ENCODE measurements around the gene G6PC1.
"Not testable (repeated sequence)": the region's sequence is repeated elsewhere in the genome, so short reads cannot be mapped to it uniquely, and the experiment has no call there.

The G6PC1 gene

DNA sequence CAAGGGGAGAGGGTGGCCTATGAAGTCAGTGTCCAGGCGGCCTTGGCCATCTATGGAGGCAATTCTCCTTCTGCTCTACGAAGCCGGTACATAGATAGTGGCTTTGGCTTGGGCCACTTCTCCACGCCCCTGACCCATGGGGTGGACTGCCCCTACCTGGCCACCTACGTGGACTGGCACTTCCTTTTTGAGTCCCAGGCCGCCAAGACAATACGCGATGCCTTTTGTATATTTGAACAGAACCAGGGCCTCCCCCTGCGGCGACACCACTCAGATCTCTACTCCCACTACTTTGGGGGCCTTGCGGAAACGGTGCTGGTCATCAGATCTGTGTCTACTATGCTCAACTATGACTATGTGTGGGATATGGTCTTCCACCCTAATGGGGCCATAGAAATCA is 32.3 kb upstream of the G6PC1 start:
- Histone ChIP-seq H3K27ac (no peak overlapping the region), H3K27me3 (ENCODE audit: control insufficient read depth, insufficient read depth, low read length) (no peaks in the 10 kb centered on the region), H3K4me3 (ENCODE audit: low read depth, low read length) (no peak overlapping the region), H3K36me3 (ENCODE audit: control insufficient read depth, insufficient read depth, low read length) (no peaks in the 10 kb centered on the region), H3K79me2 (no peaks in the 10 kb centered on the region), H3K4me2 (ENCODE audit: low read length) (no peak overlapping the region), H3K9me3 (ENCODE audit: control insufficient read depth, low read length) (no peaks in the 10 kb centered on the region), H3K9ac (no peak overlapping the region), H2AFZ (no peak overlapping the region), H3K4me1 (no peaks in the 10 kb centered on the region)
- no peak for TF ChIP-seq CTCF (IDR thresholded peaks at IDR 0.05)

GRCh38 chr17:42871647-42872046 is 29.0 kb upstream of the G6PC1 start:
- Histone ChIP-seq H3K27me3 (ENCODE audit: control insufficient read depth, insufficient read depth, low read length) (no peaks in the 10 kb centered on the region), H3K4me2 (ENCODE audit: low read length) (no peak overlapping the region), H3K27ac (no peak overlapping the region), H3K79me2 (no peaks in the 10 kb centered on the region), H3K4me1 (no peaks in the 10 kb centered on the region), H2AFZ (no peak overlapping the region), H3K4me3 (ENCODE audit: low read depth, low read length) (no peak overlapping the region), H3K9me3 (ENCODE audit: control insufficient read depth, low read length) (no peaks in the 10 kb centered on the region), H3K36me3 (ENCODE audit: control insufficient read depth, insufficient read depth, low read length) (no peaks in the 10 kb centered on the region), H3K9ac (no peak overlapping the region)
- TF ChIP-seq CTCF (IDR thresholded peaks at IDR 0.05): no peak

GRCh38 chr17:42872251-42872965 is 28.2 kb upstream of the G6PC1 start:
- H3K27me3 ChIP-seq (ENCODE audit: control insufficient read depth, insufficient read depth, low read length): no peaks in the 10 kb centered on the region
- no peak overlapping the region for H3K27ac ChIP-seq
- no peaks in the 10 kb centered on the region for H3K79me2 ChIP-seq
- no peak overlapping the region for H2AFZ ChIP-seq
- H3K4me2 ChIP-seq (ENCODE audit: low read length): no peak overlapping the region
- no peak overlapping the region for H3K4me3 ChIP-seq (ENCODE audit: low read depth, low read length)
- TF ChIP-seq CTCF (IDR thresholded peaks at IDR 0.05): no peak
- H3K9me3 ChIP-seq (ENCODE audit: control insufficient read depth, low read length): no peaks in the 10 kb centered on the region
- H3K9ac ChIP-seq: no peak overlapping the region
- no peaks in the 10 kb centered on the region for H3K36me3 ChIP-seq (ENCODE audit: control insufficient read depth, insufficient read depth, low read length)
- no peaks in the 10 kb centered on the region for H3K4me1 ChIP-seq

DNA sequence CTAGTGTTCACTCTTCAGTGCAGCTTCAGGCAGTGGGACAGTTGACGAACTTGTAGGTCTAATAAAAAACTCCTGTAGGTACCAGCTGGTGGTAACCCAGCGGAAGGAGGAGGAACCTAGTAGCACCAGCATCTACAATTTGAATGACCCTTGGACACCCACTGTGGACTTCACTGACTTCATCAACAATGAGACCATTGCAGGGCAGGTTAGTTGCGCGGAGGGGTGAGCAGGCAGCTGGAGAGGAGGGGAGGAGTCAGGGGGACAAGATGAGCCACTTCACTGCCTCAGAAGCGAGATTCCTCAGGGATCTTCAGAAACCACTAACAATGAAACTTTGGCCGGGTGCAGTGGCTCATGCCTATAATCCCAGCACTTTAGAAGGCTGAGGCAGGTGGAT is 27.3 kb upstream of the G6PC1 start:
- Histone ChIP-seq H3K79me2 (no peaks in the 10 kb centered on the region), H3K4me3 (ENCODE audit: low read depth, low read length) (no peak overlapping the region), H3K4me1 (no peaks in the 10 kb centered on the region), H3K36me3 (ENCODE audit: control insufficient read depth, insufficient read depth, low read length) (no peaks in the 10 kb centered on the region), H3K9ac (no peak overlapping the region), H3K9me3 (ENCODE audit: control insufficient read depth, low read length) (no peaks in the 10 kb centered on the region), H3K27me3 (ENCODE audit: control insufficient read depth, insufficient read depth, low read length) (no peaks in the 10 kb centered on the region), H2AFZ (no peak overlapping the region), H3K27ac (no peak overlapping the region), H3K4me2 (ENCODE audit: low read length) (no peak overlapping the region)
- no peak for TF ChIP-seq CTCF (IDR thresholded peaks at IDR 0.05)

- H3K4me3 ChIP-seq (ENCODE audit: low read depth, low read length); H3K4me1 ChIP-seq; H3K27ac ChIP-seq; H3K79me2 ChIP-seq; H3K9ac ChIP-seq; H2AFZ ChIP-seq; H3K27me3 ChIP-seq (ENCODE audit: control insufficient read depth, insufficient read depth, low read length); H3K36me3 ChIP-seq (ENCODE audit: control insufficient read depth, insufficient read depth, low read length); H3K4me2 ChIP-seq (ENCODE audit: low read length); H3K9me3 ChIP-seq (ENCODE audit: control insufficient read depth, low read length): not testable (repeated sequence)
These were observed 26.5 kb upstream of the G6PC1 start for GRCh38 chr17:42873932-42874695.
